HG02852 (cell line): ENCODE results near the gene PYDC2.
A peak's percentile ranks its signal among the peaks of the same experiment; 100 is the strongest.

Experiments
- ATAC-seq: cut with Tn5 transposase; IDR thresholded peaks from one replicate; pipeline ENCODE4 v1.9.1; 2021; ENCODE audit warnings: mild to moderate bottlenecking, moderate library complexity; ENCODE audit not compliant: unreplicated experiment

The PYDC2 gene

DNA sequence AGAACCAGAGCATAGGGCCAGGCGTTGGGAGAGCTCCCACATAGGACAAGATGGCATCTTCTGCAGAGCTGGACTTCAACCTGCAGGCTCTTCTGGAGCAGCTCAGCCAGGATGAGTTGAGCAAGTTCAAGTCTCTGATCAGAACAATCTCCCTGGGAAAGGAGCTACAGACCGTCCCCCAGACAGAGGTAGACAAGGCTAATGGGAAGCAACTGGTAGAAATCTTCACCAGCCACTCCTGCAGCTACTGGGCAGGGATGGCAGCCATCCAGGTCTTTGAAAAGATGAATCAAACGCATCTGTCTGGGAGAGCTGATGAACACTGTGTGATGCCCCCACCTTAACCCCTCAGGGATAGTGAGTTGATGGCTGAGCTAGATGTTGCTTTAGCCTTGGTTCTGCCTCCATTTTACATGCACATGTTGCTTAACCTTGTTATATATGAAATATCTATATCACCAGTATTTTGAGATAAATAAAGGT, at the start of gene PYDC2:
Gene PYDC2, plus strand, starts transcription at position 51 of the 483 bp plus-strand sequence. Its CDS starts 0 bp downstream, at position 51.
- no peak for ATAC-seq

DNA sequence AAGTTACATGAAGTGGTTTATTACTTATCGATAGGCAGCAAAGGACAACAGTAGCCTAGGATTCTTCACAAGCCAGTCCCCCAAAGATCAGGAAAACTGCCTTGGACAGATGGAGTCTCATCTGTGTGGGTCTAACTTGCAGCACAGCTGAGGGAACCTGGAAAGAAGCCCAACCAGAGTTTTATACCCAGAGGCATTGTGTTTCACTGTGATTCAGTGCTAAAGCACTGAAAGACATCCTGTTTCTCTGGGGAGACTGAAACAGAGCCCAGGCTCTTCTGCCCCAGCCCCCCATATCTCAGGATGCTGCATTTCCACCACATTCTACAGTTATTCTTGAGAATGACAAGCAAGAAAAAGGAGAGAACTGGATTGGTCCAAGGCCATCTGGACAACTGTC, 48.2 kb upstream of the PYDC2 start:
- ATAC-seq = no peak

DNA sequence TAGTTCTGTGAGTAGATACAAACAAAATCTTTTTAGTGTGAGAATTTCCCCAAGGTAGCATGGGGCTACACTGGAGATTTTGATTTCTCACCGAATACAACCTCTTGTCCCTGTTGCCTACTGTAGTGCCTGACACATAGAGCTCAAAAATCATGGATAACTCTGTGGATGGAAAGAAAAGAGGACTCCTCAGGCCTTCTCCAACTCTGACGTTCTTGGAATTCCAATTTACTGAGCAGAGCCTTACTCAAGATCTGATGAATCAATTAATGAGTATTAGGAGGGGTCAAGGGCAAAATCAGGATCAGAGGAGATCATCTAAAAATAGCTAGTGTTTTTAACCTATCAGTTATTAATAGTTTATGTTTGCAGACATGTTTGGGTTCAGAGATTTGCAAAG, 46.7 kb upstream of the PYDC2 start:
- no peak for ATAC-seq

DNA sequence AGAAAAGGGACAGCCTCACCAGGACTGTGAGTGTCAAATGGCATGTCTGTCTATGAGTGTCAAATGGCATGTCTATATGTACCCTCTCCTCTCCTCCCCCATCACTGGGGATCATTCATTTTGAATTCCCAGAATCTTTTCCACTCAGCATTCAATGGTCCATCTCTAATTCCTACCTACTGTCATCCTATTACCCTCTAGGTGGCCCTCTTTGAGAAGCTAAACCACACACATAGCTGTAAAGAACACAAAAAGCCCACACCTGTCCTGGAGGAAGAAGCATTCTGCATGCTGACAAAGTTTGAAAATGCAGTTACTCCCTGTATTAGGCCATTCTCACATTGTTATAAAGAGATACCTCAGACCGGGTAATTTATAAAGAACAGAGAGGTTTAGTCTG, 46.2 kb upstream of the PYDC2 start:
- no peak for ATAC-seq

DNA sequence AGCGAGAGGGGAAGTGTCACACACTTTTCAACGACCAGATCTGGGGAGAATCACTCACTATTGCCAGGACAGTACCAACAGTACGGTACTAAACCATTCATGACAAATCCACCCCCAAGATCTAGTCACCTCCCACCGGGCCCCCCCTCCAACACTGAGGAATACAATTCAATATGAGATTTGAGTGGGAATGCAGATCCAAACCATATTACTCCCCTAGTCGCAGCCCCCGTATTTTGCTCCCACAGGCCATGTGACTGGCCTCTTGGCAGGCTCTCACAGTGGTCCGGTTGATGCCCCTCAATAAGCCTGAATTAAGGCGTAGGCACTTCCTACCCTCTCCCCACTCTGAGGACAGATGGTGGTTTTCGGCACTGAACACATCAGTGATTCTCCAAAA, 45.4 kb upstream of the PYDC2 start:
- ATAC-seq = no peak

DNA sequence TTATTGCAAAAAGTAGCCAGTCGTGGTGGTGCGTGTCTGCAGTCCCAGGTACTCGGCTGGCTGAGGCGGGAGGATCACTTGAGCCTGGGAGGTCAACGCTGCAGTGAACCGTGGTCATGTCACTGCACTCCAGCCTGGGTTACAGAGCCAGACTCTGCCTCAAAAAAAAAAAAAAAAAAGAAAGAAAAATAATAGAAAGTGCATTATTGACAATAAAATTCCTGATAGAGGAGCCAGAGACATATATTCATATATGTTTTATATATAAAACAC, 43.6 kb upstream of the PYDC2 start:
- no peak for ATAC-seq

DNA sequence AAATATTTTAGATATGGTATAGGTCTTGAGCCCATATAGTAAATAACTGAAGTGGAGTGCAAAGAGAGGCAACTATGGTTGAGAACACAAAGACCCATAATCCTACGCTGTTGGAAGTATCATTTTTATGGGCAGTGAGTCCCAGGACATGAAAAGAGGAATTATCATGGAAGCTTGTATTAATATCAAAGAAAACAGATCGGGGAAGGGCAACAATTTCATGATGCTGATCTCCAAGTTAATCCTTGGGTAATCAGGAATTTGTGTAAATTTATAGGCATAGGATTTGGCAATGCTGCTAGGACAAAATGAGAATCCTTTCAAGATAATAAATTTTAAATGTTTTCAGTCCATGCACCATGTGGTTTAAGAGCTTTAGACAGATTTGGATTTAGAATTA, 40.2 kb upstream of the PYDC2 start:
- no peak for ATAC-seq

DNA sequence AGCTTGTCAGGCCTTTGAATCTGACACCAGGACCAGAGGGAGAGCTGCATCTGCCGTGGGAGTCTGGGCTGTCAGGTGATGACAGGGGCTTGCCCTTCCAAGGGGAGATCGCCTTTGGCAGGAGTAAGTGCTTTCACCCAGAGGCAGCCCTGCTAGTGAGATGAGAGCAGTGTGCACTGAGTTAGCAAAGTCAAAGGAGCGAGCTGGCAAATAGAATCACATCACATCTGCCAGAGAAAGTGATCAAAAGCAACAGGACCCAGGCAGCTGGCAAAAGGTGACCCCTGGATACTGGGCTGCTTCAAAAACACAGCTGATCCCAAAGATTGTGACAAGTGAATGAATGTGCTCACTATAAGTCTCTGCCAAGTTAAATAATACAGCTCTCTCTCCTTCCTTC, 36.1 kb upstream of the PYDC2 start:
- no peak for ATAC-seq

DNA sequence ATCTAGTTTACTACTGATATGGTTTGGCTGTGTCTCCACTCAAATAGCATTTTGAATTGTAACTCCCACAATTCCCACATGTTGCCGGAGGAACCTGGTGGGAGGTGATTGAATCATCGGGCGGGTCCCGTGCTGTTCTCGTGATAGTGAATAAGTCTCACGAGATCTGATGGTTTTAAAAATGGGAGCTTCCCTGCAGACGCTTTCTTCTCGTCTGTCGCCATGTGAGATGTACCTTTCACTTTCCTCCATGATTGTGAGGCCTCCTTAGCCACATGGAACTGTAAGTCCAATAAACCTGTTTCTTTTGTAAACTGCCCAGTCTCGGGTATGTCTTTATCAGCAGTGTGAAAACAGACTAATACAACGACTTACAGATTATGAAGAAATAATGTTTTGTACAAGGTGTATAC, 35.6 kb upstream of the PYDC2 start:
- ATAC-seq = no peak

DNA sequence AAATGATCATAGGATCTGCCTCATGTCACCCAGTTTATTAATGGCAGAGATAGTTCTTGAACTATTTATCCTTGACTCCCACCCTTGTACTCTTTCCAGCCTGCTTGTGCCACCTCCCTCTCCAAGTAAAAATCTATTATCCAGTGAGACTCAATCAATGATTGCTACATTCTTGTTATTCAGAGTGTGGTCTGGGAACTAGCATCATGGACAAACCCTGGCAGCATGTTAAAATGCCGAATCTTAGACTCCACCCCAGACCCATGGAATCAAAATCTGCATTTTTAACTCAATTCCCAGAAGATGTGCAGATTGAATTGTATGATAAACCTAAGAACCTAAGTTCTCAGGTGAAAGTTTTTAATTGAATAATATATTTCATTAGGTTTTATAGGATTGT, 34.7 kb upstream of the PYDC2 start:
- no peak for ATAC-seq

DNA sequence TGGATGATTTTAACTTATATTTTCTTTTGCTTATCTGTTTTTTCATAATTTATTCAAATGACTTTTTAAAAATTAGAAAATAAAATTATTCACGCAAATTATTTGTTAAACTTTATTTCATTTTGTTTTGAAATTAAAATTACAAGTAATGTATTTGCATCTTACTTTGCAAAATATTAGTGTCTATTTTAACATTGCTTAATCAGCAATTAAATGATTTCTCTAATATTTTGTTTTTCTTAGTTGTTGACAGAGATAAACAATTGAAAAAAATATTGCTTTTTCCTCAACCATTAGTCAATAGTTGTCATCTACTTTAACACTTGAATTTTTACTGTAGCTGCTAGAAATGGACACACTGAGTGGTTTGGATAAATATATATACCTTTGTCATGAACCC, 32.8 kb upstream of the PYDC2 start:
- ATAC-seq = no peak

DNA sequence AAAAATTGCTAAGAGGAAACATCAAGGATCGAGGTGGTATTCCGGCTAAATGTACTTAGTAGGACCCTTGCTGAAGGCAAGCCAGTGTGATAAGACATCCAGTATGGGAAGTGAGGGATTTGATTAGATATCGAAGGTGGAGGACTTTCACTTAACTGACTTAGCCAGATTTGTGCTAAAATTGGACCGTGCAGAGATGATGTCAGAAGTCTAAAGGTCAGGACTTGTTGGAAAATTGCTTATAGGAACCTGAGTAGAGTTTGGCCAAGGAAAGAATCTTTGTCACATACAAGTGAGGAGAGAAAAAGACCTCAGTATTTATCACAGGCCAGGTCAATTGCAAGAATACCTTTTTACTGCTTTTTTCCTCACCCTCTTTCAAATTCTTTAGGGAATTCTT, 30.9 kb upstream of the PYDC2 start:
- no peak for ATAC-seq

DNA sequence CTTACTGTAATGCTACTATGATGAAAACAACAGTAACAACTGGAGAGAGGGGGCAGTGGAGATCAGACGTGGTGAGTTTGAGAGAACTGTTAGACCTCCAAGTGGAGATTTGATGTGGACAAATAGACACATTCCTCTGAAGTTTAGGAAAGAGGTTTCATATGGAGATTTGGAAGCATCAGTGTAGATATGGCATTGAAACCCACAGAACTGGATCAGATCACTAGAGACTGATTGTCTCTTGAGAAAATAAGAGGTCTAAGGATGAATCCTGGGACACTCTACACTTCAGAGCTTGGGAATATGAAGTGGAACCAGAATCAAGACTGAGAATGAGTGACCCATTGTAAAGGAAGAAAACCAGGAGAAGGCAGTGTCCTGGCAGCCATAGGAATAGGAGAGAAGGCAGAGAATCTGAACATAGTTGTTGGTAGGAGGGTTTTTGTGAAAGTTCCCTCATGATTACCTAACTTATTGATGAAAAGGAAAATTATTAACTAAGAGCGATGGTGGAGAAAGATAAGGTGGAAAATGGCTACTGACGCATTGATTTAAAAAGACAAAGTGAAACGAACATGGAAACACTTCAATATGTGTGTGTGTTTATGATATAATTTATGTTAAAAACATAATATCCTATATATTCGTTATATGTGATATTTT, 29.7 kb upstream of the PYDC2 start:
- no peak for ATAC-seq

DNA sequence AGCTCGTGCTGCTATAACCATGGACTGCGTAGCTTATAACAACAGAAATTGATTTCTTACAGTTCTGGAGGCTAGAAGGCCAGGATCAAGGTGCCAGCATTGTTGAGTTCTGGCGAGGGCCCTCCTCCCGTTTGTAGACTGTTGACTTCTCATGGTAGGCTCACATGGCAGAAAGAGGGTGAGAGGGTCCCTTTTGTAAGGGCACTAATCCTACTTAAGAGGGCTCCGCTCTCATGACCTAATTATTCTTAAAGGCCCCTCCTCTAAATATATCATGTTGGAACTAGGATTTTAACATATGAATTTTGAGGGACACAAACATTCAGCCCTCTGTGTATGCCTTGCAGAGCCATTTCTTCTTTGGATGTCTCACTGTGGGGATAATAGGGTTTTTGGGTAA, 28.8 kb upstream of the PYDC2 start:
- no peak for ATAC-seq

DNA sequence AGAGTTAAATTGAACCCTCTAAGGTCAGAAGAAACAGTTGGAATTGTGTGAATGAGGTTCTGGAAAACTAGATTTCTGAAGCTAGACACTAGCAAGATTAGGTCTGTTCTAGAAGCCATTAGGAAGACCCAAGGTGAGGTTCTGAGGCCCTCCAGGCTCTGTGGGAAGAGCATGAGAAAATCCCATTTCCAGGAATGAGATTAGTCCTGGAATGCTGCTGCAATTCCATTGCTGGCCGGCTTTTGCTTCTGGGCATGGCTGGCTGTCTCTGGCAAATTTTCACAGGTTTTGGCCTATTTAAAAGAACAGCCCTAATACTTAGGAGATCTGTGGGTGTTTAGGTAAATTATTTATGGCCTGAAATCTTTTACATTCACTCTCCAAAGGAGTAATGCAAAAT, 26.9 kb upstream of the PYDC2 start:
- no peak for ATAC-seq

DNA sequence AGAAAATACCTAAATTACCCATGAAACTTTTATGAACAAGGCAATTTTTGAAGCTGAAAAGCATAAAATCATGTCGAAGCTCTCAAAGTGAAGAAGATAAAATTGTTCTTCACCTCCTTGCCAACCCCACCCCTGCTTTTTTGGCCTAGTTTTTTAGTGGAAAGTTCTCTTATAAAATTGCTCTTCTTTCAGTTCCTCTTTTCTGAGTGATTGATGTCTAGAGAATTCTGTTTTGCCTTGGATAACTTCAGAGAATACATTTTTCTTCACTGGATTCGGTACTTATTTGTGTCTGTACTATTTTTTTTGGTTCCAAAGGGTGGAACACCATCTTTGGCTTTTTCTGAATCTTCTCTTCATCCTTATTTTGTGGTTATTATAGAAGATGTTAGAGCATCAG, 25.0 kb upstream of the PYDC2 start:
- ATAC-seq = no peak

DNA sequence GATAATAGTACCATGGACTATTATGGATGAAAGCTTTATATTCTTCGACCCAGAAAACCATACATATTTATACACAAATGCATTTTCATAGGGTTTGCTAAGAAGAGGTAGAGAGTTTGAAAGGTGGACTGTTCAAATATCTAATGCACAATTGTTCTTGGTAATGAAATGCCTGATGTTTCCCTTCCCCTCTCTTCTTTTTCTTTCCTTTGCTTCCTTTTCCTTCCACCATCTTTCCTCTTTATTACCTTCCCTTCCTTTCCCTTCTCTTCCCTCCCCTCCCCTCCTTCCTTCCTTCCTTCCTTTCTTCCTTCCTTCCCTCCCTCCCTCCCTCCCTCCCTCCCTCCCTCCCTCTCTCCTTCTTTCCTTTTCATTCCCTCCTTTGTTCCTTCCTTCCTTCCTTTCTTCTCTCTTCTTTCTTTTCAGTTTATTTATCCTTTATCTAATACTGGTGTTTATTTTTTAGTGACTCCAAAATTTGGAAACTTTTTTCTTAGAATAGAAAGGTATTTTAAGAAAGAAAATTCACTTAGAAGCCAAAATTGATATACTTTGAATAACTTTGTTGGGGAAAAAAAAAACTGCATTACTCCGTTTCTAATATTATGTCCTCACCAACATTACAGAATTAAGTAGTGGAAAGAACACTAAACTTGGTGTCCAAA, 22.7 kb upstream of the PYDC2 start:
- no peak for ATAC-seq

DNA sequence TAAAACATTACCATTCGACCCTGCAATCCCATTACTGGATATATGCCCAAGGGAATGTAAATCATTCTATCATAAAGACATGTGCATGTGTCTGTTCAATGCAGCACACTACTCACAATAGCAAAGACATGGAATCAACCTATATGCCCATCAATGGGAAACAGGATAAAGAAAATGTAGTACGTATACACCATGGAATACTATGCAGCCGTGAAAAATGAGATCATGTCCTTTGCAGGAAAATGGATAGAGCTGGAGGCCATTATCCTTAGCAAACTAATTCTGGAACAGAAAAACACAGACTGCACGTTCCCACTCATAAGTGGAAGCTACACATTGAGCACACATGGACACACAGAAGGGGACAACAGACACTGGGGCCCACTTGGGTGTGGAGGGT, 20.4 kb upstream of the PYDC2 start:
- ATAC-seq = no peak

DNA sequence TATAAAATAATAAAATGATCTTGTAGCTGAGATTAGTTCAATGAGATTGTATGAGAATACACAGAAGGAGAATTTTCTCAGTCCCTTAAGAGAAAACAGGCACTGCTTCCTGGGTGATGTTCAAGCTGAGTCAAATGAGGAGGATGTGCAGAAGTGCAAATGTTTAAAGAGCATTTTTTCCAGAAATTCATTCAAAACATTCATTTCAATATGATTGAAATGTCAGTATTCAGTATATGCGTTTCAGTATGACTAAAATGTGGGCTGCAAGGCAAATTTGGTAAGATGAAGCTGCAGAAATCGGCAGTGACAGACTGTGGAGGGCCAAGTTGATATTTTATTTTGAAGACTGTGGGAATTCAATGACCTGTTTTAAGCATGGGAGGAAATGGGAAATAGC, 19.3 kb upstream of the PYDC2 start:
- ATAC-seq = no peak

DNA sequence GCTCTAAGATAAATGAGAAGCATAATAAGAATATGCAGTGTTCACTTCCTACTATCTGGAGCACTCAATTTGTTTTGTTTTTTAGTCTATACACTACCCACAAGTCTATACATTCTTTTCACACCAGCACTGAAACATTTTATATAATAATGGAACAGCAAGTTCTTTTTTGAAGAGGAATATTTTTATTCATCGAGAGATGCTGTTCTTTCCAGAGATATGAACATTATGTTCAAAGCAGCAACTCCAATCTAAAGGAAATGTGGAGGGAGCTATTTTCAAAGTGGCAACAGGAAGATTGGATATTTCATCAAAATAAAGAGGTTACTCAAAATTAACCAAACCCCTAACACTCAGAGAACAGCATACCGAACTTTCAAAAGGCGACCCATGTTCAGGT, 16.4 kb upstream of the PYDC2 start:
- ATAC-seq = no peak

DNA sequence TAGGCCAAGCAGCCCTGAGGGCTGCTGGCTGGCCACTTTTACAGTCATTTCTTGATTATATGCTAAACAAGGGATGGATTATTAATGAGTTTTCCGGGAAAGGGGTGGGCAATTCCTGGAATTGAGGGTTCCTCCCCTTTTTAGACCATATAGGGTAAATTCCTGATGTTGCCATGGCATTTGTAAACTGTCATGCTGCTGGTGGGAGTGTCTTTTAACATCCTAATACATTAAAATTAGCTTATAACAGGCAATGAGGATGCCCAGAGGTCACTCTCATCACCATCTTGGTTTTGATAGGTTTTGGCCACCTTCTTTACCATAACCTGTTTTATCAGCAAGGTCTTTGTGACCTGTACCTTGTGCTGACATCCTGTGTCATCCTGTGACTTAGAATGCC, 11.7 kb upstream of the PYDC2 start:
- no peak for ATAC-seq

DNA sequence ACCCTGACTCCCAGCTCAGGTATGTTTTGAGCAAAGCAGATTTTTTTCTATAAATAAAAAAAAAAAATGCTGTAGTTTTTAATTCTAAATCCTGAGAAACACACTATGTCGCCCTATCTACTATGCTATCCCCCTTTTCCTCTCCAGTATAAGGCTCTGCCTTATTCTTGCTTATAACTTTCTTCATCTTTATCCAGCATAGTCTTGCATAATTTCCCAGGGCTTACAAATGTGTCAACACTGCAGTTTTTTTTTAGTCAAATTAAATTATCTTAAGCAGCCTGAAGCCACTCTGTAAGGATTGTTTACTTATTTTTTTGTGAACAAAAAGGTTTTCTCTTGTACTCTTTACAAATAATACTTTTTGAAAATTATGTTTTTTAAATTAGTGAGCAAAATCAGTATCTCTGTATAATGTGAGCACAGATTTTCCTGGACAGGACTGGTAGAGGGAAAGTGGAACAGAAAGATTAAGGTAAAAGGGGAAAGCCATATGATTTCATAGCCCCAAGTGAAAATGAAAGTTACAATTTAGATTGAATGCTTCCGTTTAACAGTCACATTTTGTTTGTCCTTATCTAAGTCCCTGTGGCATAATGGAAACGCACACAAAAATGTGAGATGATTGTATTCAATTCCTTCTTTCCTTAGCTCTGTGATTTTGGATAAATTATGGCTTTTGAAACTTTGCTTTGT, 5.6 kb upstream of the PYDC2 start:
- peak; percentile 67 for ATAC-seq
